ENCODE data around the gene RPP40.

- no peak for TF ChIP-seq SRF (IDR thresholded peaks at IDR 0.05; ENCODE audit: low read depth)
- TF ChIP-seq, protein P1, sequence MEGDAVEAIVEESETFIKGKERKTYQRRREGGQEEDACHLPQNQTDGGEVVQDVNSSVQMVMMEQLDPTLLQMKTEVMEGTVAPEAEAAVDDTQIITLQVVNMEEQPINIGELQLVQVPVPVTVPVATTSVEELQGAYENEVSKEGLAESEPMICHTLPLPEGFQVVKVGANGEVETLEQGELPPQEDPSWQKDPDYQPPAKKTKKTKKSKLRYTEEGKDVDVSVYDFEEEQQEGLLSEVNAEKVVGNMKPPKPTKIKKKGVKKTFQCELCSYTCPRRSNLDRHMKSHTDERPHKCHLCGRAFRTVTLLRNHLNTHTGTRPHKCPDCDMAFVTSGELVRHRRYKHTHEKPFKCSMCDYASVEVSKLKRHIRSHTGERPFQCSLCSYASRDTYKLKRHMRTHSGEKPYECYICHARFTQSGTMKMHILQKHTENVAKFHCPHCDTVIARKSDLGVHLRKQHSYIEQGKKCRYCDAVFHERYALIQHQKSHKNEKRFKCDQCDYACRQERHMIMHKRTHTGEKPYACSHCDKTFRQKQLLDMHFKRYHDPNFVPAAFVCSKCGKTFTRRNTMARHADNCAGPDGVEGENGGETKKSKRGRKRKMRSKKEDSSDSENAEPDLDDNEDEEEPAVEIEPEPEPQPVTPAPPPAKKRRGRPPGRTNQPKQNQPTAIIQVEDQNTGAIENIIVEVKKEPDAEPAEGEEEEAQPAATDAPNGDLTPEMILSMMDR (IDR thresholded peaks at IDR 0.05 in 2 of 3, conservative IDR thresholded peaks at IDR 0.05 in 1 of 3; ENCODE audit: borderline replicate concordance in 1 of 3, insufficient read depth in 1 of 3, low read depth in 2 of 3, low read length in 2 of 3) = no peak
- TF ChIP-seq POLR2A (IDR thresholded peaks at IDR 0.05; ENCODE audit: borderline replicate concordance, extremely low read depth, insufficient read depth, insufficient read length) = no peak
- TF ChIP-seq POLR2AphosphoS5 (IDR thresholded peaks at IDR 0.05; ENCODE audit: low read depth, low read length) = no peak
- no peak for TF ChIP-seq ZNF274 (IDR thresholded peaks at IDR 0.05; ENCODE audit: low read depth, low read length)
- TF ChIP-seq, protein P2, sequence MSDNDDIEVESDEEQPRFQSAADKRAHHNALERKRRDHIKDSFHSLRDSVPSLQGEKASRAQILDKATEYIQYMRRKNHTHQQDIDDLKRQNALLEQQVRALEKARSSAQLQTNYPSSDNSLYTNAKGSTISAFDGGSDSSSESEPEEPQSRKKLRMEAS (IDR thresholded peaks at IDR 0.05) = no peak
- TF ChIP-seq, protein P3, sequence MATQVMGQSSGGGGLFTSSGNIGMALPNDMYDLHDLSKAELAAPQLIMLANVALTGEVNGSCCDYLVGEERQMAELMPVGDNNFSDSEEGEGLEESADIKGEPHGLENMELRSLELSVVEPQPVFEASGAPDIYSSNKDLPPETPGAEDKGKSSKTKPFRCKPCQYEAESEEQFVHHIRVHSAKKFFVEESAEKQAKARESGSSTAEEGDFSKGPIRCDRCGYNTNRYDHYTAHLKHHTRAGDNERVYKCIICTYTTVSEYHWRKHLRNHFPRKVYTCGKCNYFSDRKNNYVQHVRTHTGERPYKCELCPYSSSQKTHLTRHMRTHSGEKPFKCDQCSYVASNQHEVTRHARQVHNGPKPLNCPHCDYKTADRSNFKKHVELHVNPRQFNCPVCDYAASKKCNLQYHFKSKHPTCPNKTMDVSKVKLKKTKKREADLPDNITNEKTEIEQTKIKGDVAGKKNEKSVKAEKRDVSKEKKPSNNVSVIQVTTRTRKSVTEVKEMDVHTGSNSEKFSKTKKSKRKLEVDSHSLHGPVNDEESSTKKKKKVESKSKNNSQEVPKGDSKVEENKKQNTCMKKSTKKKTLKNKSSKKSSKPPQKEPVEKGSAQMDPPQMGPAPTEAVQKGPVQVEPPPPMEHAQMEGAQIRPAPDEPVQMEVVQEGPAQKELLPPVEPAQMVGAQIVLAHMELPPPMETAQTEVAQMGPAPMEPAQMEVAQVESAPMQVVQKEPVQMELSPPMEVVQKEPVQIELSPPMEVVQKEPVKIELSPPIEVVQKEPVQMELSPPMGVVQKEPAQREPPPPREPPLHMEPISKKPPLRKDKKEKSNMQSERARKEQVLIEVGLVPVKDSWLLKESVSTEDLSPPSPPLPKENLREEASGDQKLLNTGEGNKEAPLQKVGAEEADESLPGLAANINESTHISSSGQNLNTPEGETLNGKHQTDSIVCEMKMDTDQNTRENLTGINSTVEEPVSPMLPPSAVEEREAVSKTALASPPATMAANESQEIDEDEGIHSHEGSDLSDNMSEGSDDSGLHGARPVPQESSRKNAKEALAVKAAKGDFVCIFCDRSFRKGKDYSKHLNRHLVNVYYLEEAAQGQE (IDR thresholded peaks at IDR 0.05; ENCODE audit: low read depth) = no peak
- no peak for TF ChIP-seq JUND (IDR thresholded peaks at IDR 0.05)
Observed at GRCh38 chr6:5023923-5024322, 20.1 kb upstream of the RPP40 start.
